ENCODE data around the gene DHX30. TPM values are rescaled to one million over a fixed set of nuclear protein-coding genes. Genes with fewer than 3 reads are reported as not detected.

DHX30 gene
- total RNA-seq, 1 experiment from 2014 or later: 65.1 TPM

DNA sequence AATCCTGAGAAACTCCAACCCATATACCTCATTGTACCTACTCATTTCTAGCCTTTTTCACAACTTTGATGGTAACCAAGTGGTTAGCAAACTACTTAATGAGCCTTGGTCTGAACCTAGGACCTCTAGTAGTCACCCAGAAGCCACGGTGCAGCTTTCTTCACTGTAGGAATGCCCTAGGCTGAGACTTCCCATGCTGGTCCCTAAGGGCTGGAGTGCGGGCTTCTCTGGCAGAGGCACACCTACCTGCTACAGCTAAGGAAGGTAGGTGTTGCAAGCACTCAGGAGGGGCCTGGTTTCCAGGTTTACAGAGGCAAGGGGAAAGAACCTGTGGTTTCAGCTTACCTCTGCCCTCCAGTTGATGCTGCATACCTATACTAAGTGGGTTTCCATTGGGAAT is 65.4 kb downstream of the DHX30 start:
- Histone ChIP-seq H3K4me3 (ENCODE audit: low read depth in 2 of 2, low read length in 2 of 2) (no peak overlapping the region), H3K27me3 (ENCODE audit: control insufficient read depth, insufficient read depth, low read length) (no peaks in the 10 kb centered on the region), H3K4me1 (ENCODE audit: control insufficient read depth, insufficient read depth, low read length) (no peaks in the 10 kb centered on the region), H3K9me3 (ENCODE audit: control insufficient read depth, insufficient read depth, low read depth, low read length) (no peaks in the 10 kb centered on the region), H3K27ac (ENCODE audit: low read length) (no peak overlapping the region), H3K36me3 (ENCODE audit: control insufficient read depth, insufficient read depth, low read length) (peaks cover 9% of the 10 kb centered on the region)
- TF ChIP-seq, protein P1, sequence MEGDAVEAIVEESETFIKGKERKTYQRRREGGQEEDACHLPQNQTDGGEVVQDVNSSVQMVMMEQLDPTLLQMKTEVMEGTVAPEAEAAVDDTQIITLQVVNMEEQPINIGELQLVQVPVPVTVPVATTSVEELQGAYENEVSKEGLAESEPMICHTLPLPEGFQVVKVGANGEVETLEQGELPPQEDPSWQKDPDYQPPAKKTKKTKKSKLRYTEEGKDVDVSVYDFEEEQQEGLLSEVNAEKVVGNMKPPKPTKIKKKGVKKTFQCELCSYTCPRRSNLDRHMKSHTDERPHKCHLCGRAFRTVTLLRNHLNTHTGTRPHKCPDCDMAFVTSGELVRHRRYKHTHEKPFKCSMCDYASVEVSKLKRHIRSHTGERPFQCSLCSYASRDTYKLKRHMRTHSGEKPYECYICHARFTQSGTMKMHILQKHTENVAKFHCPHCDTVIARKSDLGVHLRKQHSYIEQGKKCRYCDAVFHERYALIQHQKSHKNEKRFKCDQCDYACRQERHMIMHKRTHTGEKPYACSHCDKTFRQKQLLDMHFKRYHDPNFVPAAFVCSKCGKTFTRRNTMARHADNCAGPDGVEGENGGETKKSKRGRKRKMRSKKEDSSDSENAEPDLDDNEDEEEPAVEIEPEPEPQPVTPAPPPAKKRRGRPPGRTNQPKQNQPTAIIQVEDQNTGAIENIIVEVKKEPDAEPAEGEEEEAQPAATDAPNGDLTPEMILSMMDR (IDR thresholded peaks at IDR 0.05): no peak
- TF ChIP-seq SIN3A (IDR thresholded peaks at IDR 0.05; ENCODE audit: borderline replicate concordance, insufficient read depth, low read depth, low read length): no peak
- TF ChIP-seq POLR2AphosphoS5 (IDR thresholded peaks at IDR 0.05; ENCODE audit: low read depth, low read length): no peak
- TF ChIP-seq, protein P2, sequence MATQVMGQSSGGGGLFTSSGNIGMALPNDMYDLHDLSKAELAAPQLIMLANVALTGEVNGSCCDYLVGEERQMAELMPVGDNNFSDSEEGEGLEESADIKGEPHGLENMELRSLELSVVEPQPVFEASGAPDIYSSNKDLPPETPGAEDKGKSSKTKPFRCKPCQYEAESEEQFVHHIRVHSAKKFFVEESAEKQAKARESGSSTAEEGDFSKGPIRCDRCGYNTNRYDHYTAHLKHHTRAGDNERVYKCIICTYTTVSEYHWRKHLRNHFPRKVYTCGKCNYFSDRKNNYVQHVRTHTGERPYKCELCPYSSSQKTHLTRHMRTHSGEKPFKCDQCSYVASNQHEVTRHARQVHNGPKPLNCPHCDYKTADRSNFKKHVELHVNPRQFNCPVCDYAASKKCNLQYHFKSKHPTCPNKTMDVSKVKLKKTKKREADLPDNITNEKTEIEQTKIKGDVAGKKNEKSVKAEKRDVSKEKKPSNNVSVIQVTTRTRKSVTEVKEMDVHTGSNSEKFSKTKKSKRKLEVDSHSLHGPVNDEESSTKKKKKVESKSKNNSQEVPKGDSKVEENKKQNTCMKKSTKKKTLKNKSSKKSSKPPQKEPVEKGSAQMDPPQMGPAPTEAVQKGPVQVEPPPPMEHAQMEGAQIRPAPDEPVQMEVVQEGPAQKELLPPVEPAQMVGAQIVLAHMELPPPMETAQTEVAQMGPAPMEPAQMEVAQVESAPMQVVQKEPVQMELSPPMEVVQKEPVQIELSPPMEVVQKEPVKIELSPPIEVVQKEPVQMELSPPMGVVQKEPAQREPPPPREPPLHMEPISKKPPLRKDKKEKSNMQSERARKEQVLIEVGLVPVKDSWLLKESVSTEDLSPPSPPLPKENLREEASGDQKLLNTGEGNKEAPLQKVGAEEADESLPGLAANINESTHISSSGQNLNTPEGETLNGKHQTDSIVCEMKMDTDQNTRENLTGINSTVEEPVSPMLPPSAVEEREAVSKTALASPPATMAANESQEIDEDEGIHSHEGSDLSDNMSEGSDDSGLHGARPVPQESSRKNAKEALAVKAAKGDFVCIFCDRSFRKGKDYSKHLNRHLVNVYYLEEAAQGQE (IDR thresholded peaks at IDR 0.05; ENCODE audit: insufficient read depth in 1 of 2, low read depth in 2 of 2, low read length in 1 of 2): no peak
- TF ChIP-seq TCF7L2 (IDR thresholded peaks at IDR 0.05; ENCODE audit: low read depth, low read length): no peak
- DNase-seq (ENCODE audit: low read depth, low spot score) (no peak), ATAC-seq (no peak)
- intact Hi-C loops (cut with micrococcal nuclease; ENCODE audit: unreplicated experiment) (no loop called here), in situ Hi-C loops (cut with HindIII; ENCODE audit: low pct_unique_long_range_greater_than_20kb, low sequenced_read_pairs) (no loop called here)
- ChIA-PET CTCF (no interaction called here), POLR2A (no interaction called here)
- no TSS peak for BruUV-seq (replicated peaks)

DNA sequence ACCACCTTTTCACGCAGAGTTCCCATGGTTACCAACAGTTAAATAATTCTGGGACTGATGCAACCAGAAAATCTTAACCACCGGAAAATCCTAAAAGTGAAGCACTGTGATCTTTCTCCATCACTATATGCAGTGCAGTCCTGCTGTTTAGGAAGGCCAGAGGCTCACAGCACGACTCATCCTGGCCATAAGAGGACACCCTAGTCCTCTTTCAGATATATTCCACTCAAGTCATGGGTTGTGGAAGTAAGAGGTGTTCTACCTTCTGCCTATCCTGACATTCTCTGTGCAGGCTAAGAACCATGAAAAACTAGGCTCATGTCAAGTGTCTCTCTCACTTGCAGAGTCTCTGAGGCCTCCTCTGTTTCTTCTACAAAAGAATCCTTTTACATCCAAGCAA is 67.2 kb downstream of the DHX30 start:
- peaks cover 9% of the 10 kb centered on the region for H3K36me3 ChIP-seq (ENCODE audit: control insufficient read depth, insufficient read depth, low read length)

More for the DNA sequence above, 67.2 kb downstream of the DHX30 start:
- no peak overlapping the region for H3K27ac ChIP-seq (ENCODE audit: low read length)
- H3K4me3 ChIP-seq (ENCODE audit: low read depth in 2 of 2, low read length in 2 of 2): no peak overlapping the region
- no peak for DNase-seq (ENCODE audit: low read depth, low spot score)
- POLR2A ChIA-PET: no interaction called here
- H3K27me3 ChIP-seq (ENCODE audit: control insufficient read depth, insufficient read depth, low read length): no peaks in the 10 kb centered on the region
- H3K9me3 ChIP-seq (ENCODE audit: control insufficient read depth, insufficient read depth, low read depth, low read length): no peaks in the 10 kb centered on the region
- no TSS peak for BruUV-seq (replicated peaks)
- intact Hi-C loops (cut with micrococcal nuclease; ENCODE audit: unreplicated experiment) (no loop called here), in situ Hi-C loops (cut with HindIII; ENCODE audit: low pct_unique_long_range_greater_than_20kb, low sequenced_read_pairs) (no loop called here)
- no peak for ATAC-seq
- H3K4me1 ChIP-seq (ENCODE audit: control insufficient read depth, insufficient read depth, low read length): no peaks in the 10 kb centered on the region
- CTCF ChIA-PET: no interaction called here
- TF ChIP-seq, protein P1 (IDR thresholded peaks at IDR 0.05): no peak
- TF ChIP-seq SIN3A (IDR thresholded peaks at IDR 0.05; ENCODE audit: borderline replicate concordance, insufficient read depth, low read depth, low read length): no peak
- TF ChIP-seq POLR2AphosphoS5 (IDR thresholded peaks at IDR 0.05; ENCODE audit: low read depth, low read length): no peak
- TF ChIP-seq, protein P2 (IDR thresholded peaks at IDR 0.05; ENCODE audit: insufficient read depth in 1 of 2, low read depth in 2 of 2, low read length in 1 of 2): no peak
- TF ChIP-seq TCF7L2 (IDR thresholded peaks at IDR 0.05; ENCODE audit: low read depth, low read length): no peak
